ENCODE data around the gene PPP1R1B.

Gene PPP1R1B

GRCh38 chr17:39600288-39600996 is 26.3 kb upstream of the PPP1R1B start:
- DNase-seq (ENCODE audit: low read depth): no peak

GRCh38 chr17:39600997-39601597 is 25.7 kb upstream of the PPP1R1B start:
- DNase-seq (ENCODE audit: low read depth): no peak

- DNase-seq (ENCODE audit: low read depth): no peak
Measured at GRCh38 chr17:39601758-39602532, 24.8 kb upstream of the PPP1R1B start.

- DNase-seq (ENCODE audit: low read depth): no peak
Measured at GRCh38 chr17:39602533-39603303, 24.0 kb upstream of the PPP1R1B start.

- DNase-seq (ENCODE audit: low read depth): no peak
Measured at GRCh38 chr17:39603304-39604016, 23.3 kb upstream of the PPP1R1B start.

GRCh38 chr17:39604911-39605491 is 21.8 kb upstream of the PPP1R1B start:
- DNase-seq (ENCODE audit: low read depth): no peak

GRCh38 chr17:39605492-39606433 is 21.0 kb upstream of the PPP1R1B start:
- DNase-seq (ENCODE audit: low read depth): no peak

- DNase-seq (ENCODE audit: low read depth): no peak
Measured at GRCh38 chr17:39606434-39607056, 20.2 kb upstream of the PPP1R1B start.

GRCh38 chr17:39607057-39607850 is 19.5 kb upstream of the PPP1R1B start:
- no peak for DNase-seq (ENCODE audit: low read depth)

- no peak for DNase-seq (ENCODE audit: low read depth)
Measured at GRCh38 chr17:39607851-39608130, 19.0 kb upstream of the PPP1R1B start, which contains the start of gene NEUROD2. TSS of gene NEUROD2 (minus strand) at chr17:39607920. CDS start at chr17:39606599, 1,321 bp downstream.

GRCh38 chr17:39608142-39608981 is 18.4 kb upstream of the PPP1R1B start:
- no peak for DNase-seq (ENCODE audit: low read depth)

- no peak for DNase-seq (ENCODE audit: low read depth)
Measured at GRCh38 chr17:39609416-39610025, 17.2 kb upstream of the PPP1R1B start.

GRCh38 chr17:39611401-39612112 is 15.2 kb upstream of the PPP1R1B start:
- DNase-seq (ENCODE audit: low read depth): no peak

- DNase-seq (ENCODE audit: low read depth): no peak
Measured at GRCh38 chr17:39612291-39612894, 14.4 kb upstream of the PPP1R1B start.

- no peak for DNase-seq (ENCODE audit: low read depth)
Measured at GRCh38 chr17:39612935-39613464, 13.8 kb upstream of the PPP1R1B start.

GRCh38 chr17:39614545-39615157 is 12.1 kb upstream of the PPP1R1B start:
- DNase-seq (ENCODE audit: low read depth): no peak

All from stimulated activated CD8-positive, alpha-beta memory T cell treated with anti-CD3 and anti-CD28 coated beads, Interleukin-12 subunit alpha, Interleukin-12 subunit beta, amount 100 ng/mL, for 1 hour (primary cell).